T-helper 2 cell (primary cell): Measurements from ENCODE around the gene TMEM156.
"Not testable (repeated sequence)": the region's sequence is repeated elsewhere in the genome, so short reads cannot be mapped to it uniquely, and the experiment has no call there.

Experiments
- DNase-seq, 5 experiments: peaks; one replicate each; pipeline versions ENCODE4 v3.0.0 to v3.0.0-alpha.2; 2012 to 2022

The TMEM156 gene

GRCh38 chr4:38955957-38956356 is 76.3 kb downstream of the TMEM156 start:
- DNase-seq: no peak

DNA sequence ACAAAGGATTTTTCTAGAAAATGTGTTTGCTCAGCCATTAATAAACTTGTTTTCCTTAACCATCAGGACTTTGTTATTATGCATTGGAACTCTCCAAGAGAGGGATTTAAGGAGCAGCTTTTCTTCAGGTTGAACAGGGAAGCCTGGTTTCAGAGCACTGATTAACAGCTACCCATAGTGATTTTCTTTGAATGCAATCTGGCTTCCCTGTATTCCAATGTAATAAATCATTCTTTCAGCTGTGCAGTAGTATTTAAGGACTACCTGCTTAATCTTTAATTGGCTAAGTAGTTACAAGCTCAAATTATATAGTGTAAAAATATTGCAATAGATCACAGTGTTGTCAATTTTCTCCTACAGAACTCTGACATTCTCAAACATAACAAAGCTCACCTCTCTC is 77.5 kb downstream of the TMEM156 start:
- DNase-seq: no peak

DNA sequence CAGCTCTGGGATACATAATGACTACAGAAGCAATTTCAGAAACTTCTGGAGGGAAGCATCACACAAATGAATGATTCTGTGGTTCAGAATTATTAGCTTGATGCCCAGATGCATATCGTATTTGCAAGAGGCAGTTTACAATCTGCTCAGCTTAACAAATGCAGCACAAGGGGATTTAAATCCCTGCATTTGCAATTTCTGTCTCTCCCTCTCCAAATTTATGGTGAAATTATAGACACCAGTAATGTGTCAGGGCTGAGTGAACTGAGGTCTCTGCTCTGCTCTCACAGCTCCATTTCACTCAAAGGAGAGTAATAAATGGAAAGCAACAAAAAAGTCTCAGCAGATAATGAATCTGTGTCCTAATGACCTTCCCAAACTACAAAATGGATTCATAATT is 80.2 kb downstream of the TMEM156 start:
- DNase-seq: no peak

DNA sequence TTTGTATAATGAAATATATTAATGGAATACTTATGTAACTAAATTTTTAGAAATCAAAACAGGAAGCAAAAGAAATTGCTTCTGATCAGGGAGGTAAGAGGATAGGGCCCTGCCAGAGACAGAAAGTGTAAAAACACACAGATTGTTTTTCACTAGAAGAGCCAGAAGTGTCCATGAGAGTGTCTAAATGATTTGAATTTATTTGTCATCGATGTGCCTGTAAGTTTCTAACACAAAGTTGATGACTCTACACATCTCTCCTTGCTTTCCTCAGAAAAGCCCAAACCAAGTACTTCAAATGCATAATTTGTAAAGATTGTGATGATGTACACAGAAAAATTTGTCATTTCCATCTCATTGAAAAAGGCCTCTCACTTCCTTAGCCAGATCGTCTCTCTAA is 80.6 kb downstream of the TMEM156 start:
- peak in 1 of 5 experiments; percentile 22 for DNase-seq

GRCh38 chr4:38950734-38951133 is 81.5 kb downstream of the TMEM156 start:
- DNase-seq: no peak

- no peak for DNase-seq
These were observed 82.0 kb downstream of the TMEM156 start for GRCh38 chr4:38950159-38950558.

DNA sequence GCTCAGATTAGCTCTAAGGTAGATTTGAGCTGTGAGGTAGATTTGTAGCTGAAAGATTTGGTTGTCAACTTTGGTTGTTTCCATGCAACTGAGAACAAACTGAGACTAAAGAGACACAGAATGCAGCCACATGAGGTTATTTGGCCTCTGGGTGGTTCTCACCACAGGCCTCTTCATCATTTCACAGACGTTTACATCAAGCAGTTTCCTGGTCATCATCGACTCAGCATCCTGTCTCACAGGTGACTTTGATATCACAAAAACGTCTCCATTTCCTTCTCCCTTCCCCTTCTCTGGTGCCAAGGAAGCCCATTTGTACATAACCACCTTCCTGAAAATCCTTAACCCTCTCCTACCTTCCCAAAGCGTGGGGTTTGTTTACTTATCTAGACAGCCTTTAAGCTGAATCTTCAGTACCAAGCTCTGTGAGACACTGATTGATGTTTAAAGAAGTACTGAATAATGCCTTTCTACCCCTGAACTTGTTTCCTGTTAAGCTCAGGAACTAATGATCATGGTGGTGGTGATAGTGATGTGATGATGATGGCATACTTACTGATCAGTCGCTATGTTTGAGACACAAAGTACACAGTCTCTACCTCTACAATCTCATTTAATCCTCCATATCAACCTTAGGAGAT is 82.7 kb downstream of the TMEM156 start:
- peak in 3 of 5 experiments; percentile 6 to 86 (median 64) for DNase-seq

DNA sequence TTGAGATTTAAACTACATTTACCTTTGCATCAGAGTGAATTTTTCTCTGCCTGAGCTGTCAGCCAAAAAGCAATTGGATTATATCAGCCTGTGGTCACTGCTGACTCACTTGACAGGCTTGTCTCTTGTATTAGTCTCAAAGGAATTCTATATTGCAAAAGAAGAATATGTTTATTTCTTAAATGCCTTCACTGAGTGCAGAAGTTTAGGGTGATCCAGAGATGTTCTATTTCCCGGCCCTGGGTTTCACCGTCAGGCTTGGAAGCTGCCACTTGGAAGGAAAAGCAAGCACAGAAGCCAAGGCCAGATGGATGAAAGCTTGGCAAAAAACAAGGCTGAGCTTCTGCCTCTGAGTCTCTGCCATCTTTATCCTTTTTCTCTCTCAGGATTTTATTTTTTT is 83.7 kb downstream of the TMEM156 start:
- DNase-seq: peak in 1 of 5 experiments; percentile 42

DNA sequence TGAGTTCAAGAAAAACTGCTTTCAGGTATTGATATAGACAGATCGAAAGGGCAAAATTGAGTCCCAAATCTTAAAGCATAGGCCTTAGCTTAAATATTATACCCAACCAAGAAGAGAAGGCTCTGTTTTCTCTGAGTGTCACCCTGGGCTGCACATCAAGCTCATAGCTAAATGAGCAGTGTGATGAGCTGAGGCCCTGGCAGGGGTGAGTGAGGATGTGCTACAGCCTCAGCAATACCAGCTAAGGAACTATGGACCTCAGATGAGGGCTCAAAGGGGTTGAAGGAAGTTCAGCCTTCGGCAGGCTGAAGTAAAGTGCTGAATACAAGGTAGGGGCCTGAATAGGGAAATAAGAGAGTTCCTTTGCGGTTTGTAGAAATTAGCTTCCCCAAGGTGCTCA is 85.3 kb downstream of the TMEM156 start:
- DNase-seq: no peak

DNA sequence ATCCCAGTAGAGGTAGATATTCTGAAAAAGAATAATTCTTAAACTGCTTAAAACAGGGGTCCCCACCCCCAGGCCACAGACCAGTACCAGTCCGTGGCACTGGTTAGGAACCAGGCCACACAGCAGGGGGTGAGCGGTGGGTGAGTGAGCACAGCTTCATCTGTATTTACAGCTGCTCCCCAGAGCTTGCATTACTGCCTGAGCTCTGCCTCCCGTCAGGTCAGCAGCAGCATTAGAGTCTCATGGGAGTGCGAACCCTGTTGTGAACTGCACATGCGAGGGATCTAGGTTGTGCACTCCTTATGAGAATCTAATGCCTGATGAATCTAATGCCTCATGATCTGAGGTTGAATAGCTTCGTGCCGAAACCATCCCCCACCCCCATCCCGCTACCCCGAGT is 87.8 kb downstream of the TMEM156 start:
- DNase-seq: no peak

- DNase-seq: no peak
These were observed 88.9 kb downstream of the TMEM156 start for GRCh38 chr4:38943343-38943742.

DNA sequence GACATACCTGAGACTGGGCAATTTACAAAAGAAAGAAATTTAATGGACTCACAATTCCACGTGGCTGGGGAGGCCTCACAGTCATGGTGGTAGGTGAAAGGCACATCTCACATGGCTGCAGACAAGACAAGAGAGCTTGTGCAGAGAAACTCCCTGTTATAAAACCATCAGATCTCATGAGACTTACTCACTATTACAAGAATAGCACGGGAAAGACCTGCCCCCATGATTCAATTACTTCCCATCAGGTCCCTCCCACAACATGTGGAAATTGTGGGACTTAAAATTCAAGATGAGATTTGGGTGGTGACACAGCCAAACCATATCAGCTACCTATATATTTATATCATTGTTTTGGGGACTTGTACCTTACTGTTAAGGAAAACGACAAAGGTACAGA is 90.3 kb downstream of the TMEM156 start:
- not testable (repeated sequence) for DNase-seq

DNA sequence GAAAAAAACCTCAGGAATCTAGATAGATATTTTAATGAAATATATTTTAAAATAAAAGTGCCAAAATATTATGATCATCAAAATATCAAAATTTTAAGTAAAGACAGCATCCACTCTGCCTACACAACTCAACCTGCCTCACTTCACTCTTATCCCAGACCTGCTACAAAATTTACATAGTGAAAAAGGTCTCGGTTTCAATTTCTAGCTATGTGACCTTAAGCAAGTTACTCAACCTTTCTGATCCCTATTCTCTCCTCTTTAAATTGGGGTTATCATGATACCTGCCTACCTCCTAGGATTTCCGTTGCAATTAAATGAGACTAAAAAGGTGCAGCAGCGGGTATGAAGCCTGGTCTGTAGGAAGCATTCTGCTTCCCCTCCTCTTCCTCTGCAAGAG is 91.7 kb downstream of the TMEM156 start:
- no peak for DNase-seq

DNA sequence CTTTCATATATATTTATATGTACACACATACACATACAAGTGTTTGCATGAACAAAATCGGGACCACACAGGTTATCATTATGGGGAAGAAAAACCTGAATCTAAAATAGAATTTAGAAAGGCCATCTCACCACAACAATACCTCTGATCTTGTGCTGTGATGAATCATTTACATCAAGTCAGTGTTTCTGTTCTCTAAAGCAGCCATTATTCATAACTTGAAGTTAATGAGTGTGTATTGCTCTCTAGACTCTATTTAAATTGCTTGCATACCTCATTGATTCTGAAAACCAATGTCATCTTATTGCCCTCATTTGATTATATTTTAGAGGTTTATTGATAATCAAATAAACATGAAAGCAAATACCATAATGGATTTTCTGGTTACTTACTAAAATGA is 93.0 kb downstream of the TMEM156 start:
- DNase-seq: no peak

GRCh38 chr4:38935391-38936073 is 96.7 kb downstream of the TMEM156 start:
- DNase-seq: no peak

- DNase-seq: no peak
These were observed 101.1 kb downstream of the TMEM156 start for GRCh38 chr4:38931125-38931524.

DNA sequence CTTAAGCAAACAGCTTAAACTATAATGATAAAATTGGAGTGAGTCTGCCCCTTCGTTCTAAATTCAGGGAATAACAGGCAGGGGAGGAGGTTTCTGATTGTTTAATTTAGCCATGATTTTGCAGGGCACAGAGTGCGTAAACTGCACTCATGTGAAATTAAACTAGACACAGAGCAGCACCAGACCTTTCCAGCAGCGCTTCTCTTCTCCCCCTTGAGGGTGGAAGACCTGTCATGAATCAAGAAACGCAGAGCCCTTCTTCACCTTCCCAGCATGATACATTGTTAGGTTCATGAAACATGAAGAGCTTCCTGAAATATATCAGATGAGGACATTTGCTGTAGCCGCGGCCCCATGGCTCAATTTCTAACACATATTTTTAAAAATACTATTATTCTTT is 101.5 kb downstream of the TMEM156 start:
- DNase-seq: no peak

- DNase-seq: no peak
These were observed 102.0 kb downstream of the TMEM156 start for GRCh38 chr4:38930204-38930603.

- no peak for DNase-seq
These were observed 103.2 kb downstream of the TMEM156 start for GRCh38 chr4:38928974-38929373.

- DNase-seq: no peak
These were observed 103.6 kb downstream of the TMEM156 start for GRCh38 chr4:38928568-38928967.

- no peak for DNase-seq
These were observed 105.3 kb downstream of the TMEM156 start for GRCh38 chr4:38926896-38927295.

DNA sequence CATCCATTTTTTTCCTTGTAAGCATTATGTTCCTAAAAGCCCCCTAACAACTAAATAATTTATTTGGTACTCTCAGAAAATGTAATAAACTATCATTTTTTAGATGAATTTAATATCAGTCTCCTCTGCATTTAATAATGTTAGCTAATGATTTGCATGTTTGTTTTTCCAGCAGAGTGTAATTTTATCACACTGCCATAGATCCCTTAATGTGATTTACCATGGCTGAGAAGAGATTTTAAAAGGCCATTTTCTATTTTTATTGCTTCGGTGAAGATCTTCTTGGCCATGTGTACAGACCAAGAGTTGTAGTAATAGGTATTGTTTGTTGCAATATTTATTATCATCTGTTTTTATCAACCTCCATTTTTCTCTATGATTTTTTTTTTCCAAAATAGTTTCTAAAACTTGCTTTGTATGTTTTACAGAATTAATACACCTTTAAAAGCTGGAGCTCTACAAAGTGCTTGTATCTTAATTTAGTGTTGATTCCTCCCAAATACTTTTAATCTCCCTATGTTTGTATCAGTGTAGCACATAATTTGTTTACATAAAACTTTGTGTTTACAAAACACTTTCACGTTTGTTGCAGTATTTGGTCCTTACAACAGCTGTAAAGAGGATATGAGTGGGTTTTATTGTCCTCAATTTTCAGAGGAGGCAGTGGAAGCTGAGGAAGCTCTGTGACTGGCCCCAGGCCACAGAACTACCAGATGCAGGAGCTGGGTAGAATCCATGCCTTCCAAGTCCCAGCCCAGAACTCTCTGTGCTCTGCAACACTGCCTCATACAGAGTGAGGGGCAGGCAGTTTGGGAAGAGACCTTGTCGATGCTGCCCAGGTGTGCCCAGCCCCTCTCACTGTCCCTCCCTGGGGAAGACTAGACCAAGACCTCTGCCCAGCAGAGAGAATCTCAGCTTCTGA is 106.5 kb downstream of the TMEM156 start:
- no peak for DNase-seq

GRCh38 chr4:38924353-38924752 is 107.9 kb downstream of the TMEM156 start:
- DNase-seq: no peak

DNA sequence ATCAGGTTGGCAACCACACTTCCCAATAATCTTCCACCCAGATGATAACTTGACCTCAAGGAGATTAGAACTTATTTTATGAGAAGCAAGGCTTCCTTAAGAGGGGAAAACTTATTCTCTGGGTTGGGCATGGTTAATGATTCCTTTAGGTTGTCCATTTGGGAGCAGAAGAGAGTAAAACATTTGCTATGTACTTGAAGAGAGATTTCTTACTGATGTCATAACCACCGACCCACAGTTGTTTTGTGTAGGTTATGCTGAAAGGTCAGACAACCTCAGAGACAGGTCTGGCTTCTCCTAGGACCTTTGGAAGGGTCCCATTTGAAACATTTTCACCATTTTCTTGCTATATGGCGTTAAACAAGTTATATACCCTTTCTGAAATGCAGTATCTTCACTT is 108.5 kb downstream of the TMEM156 start:
- DNase-seq: no peak
